ENCODE results near the gene TTLL8.

TTLL8 gene

DNA sequence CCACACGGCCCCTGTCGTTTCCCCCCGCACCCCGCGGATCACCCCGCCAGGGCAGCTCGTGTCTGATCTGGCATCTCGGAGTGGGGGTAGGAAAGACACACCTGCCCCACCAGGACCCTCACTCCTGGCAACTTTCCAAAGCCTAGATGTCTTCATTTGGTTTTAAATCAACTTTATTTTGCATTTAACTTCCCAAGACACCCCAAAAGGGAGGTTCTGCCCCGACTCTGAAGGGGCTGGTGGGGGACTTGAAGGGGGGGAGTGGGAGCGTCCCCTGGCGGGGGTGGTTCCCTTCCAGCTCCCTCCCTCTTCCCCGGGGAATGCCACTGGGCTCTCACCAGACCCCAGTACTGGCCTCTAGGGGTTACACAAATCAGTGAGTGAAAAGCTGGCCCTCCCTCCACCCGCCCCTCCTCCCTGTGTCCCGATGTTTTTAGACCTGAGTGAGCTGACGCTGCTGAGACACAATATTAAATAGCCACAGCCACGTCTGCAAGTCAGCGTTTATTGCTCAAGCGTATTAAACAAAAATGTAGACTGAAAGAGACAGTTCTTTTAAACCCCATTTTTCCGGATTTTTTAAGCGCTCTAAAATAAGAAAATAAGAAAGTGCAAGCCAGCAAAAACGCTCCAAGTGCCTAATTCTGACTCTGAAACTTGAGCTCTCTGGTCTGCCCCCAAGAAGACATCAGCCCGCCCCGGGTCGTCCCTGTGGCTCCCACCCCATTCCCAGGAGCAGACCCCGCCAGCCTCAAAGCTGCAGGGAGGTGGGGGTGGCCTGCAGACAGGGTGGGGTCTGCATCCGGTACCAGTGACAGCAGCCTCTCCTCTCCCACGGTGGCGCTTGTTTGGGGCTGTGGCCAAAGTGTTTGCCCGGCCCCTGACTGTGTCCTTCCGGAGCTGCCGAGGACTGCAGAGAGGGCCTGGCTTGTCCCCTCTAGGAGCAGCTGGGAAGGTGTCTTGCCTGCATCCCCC is 1.1 kb upstream of the TTLL8 start:
- peak; percentile 39 for DNase-seq (ENCODE audit: low read depth)
- TF ChIP-seq, protein P1, sequence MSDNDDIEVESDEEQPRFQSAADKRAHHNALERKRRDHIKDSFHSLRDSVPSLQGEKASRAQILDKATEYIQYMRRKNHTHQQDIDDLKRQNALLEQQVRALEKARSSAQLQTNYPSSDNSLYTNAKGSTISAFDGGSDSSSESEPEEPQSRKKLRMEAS (IDR thresholded peaks at IDR 0.05; ENCODE audit: low read depth, low read length): no peak

DNA sequence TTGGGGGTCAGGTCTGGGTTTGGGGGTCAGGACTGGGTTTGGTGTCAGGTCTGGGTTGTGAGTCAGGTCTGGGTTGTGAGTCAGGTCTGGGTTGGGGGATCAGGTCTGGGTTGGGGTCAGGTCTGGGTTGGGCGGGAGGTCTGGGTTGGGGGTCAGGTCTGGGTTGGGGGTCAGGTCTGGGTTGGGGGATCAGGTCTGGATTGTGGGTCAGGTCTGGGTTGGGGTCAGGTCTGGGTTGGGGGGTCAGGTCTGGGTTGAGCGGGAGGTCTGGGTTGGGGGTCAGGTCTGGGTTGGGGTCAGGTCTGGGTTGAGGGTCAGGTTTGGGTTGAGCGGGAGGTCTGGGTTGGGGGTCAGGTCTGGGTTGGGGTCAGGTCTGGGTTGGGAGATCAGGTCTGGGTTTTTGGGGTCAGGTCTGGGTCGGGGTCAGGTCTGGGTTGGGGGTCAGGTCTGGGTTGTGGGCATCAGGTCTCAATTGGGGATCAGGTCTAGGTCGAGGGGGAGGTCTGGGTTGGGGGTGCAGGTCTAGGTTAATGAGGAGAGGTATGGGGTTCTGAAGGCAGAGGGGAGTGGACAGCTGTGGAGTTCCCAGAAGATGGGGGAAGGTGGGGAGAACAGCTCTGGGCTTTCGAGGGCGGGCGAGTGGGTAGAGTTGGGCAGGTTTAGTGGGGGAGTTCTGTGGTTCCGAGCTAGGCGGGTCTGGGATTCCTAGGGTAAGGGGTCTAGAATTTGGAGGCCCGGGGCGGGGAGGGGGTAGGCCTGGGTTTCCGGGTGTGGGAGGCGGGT is 629 bp downstream of the TTLL8 start:
- H3K4me3 ChIP-seq (ENCODE audit: low read depth, low read length): no peak overlapping the region
- TF ChIP-seq, protein P2, sequence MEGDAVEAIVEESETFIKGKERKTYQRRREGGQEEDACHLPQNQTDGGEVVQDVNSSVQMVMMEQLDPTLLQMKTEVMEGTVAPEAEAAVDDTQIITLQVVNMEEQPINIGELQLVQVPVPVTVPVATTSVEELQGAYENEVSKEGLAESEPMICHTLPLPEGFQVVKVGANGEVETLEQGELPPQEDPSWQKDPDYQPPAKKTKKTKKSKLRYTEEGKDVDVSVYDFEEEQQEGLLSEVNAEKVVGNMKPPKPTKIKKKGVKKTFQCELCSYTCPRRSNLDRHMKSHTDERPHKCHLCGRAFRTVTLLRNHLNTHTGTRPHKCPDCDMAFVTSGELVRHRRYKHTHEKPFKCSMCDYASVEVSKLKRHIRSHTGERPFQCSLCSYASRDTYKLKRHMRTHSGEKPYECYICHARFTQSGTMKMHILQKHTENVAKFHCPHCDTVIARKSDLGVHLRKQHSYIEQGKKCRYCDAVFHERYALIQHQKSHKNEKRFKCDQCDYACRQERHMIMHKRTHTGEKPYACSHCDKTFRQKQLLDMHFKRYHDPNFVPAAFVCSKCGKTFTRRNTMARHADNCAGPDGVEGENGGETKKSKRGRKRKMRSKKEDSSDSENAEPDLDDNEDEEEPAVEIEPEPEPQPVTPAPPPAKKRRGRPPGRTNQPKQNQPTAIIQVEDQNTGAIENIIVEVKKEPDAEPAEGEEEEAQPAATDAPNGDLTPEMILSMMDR (IDR thresholded peaks at IDR 0.05; ENCODE audit: low read depth, low read length): no peak
- TF ChIP-seq POLR2A (IDR thresholded peaks at IDR 0.05; ENCODE audit: extremely low read depth, insufficient read length) (no peak), MYC (IDR thresholded peaks at IDR 0.05; ENCODE audit: low read depth, low read length) (no peak)
- TF ChIP-seq, protein P1 (IDR thresholded peaks at IDR 0.05; ENCODE audit: low read depth, low read length): no peak
- no peak for DNase-seq (ENCODE audit: low read depth)

More for the DNA sequence above, 1.1 kb upstream of the TTLL8 start:
- H3K4me3 ChIP-seq (ENCODE audit: low read depth, low read length): no peak overlapping the region

DNA sequence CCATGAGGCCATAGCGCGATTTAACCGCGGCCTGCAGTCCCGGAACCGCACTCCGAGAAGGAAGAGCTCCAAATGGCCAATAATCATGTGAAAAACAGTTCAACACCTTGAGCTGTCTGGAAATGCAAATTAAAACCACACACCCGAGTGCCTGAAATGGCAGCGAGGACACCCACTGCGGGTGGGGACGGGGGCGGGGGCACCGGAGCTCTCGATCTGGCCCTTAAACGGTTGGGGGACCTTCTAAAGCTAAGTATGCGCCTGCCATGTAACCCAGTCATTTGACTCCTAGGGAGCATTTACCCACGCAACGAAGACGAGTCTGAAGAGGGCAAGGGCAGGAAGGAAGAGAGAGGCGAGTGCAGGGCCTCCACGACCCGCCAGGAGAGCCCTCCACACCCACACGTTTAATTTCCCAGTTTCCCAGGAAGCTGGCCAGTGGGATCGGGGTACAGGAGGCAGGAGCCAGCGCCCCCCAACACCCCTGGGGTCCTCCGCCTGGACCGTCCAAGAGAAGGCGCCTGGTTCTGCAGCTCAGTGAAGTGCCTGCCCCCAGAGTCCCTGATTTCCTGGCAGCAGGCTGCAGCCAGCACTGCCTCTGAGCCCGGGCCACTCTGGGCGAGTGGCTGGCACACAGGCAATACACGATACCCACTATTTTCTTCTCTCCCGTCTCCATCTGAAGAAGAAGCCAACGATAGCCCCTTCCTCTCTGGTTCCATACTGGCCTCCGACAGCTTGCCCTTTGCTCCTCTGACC is 1.7 kb downstream of the TTLL8 start:
- TF ChIP-seq, protein P2 (IDR thresholded peaks at IDR 0.05; ENCODE audit: low read depth, low read length): no peak
- TF ChIP-seq MYC (IDR thresholded peaks at IDR 0.05; ENCODE audit: low read depth, low read length) (no peak), POLR2A (IDR thresholded peaks at IDR 0.05; ENCODE audit: extremely low read depth, insufficient read length) (no peak)
- TF ChIP-seq, protein P1 (IDR thresholded peaks at IDR 0.05; ENCODE audit: low read depth, low read length): no peak
- no peak for DNase-seq (ENCODE audit: low read depth)
- H3K4me3 ChIP-seq (ENCODE audit: low read depth, low read length): no peak overlapping the region

DNA sequence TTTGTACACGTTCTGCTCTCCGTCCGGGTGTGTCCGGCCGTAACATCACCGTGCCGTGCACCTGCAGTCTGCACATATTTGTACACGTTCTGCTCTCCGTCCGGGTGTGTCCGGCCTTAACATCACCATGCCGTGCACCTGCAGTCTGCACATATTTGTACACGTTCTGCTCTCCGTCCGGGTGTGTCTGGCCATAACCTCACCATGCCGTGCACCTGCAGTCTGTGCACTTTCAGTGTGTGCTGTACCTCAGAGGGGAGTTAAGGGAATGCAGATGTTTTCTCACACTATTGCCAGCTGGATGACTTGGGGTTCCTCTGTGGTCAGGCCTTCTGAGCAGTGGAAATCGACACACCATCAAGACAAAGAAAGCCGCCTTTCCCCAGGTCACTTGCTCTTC is 4.2 kb downstream of the TTLL8 start:
- TF ChIP-seq, protein P2 (IDR thresholded peaks at IDR 0.05; ENCODE audit: low read depth, low read length): no peak
- TF ChIP-seq MYC (IDR thresholded peaks at IDR 0.05; ENCODE audit: low read depth, low read length): no peak
- TF ChIP-seq, protein P1 (IDR thresholded peaks at IDR 0.05; ENCODE audit: low read depth, low read length): no peak
- DNase-seq (ENCODE audit: low read depth): no peak
- H3K4me3 ChIP-seq (ENCODE audit: low read depth, low read length): no peak overlapping the region

DNA sequence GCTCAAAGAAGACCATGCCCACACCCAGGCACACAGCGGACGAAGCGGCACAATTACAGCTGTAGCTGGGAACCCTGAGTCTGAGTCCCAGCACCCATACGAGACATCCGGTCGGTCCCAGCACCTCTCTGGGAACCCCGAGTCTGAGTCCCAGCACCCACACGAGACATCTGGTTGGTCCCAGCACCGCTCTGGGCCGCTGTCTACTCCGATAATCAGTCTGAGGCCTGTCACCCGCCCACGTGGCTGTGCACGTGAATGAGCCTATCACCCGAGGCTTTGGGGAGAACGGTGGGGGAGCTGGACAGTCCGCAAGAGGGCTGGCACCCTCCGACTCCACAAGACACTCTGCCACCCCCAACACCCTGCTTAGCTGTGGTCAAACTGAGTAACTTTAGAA is 6.2 kb downstream of the TTLL8 start:
- TF ChIP-seq MYC (IDR thresholded peaks at IDR 0.05; ENCODE audit: low read depth, low read length) (no peak), POLR2A (IDR thresholded peaks at IDR 0.05; ENCODE audit: extremely low read depth, insufficient read length) (no peak)
- TF ChIP-seq, protein P1 (IDR thresholded peaks at IDR 0.05; ENCODE audit: low read depth, low read length): no peak
- TF ChIP-seq, protein P2 (IDR thresholded peaks at IDR 0.05; ENCODE audit: low read depth, low read length): no peak
- no peak for DNase-seq (ENCODE audit: low read depth)
- no peak overlapping the region for H3K4me3 ChIP-seq (ENCODE audit: low read depth, low read length)
